ENCODE results near the gene ACOT7. TPM values are rescaled to one million over a fixed set of nuclear protein-coding genes. Genes with fewer than 3 reads are reported as not detected.

Gene ACOT7
- total RNA-seq, 1 donor from 2014 or later = 35.1 TPM

DNA sequence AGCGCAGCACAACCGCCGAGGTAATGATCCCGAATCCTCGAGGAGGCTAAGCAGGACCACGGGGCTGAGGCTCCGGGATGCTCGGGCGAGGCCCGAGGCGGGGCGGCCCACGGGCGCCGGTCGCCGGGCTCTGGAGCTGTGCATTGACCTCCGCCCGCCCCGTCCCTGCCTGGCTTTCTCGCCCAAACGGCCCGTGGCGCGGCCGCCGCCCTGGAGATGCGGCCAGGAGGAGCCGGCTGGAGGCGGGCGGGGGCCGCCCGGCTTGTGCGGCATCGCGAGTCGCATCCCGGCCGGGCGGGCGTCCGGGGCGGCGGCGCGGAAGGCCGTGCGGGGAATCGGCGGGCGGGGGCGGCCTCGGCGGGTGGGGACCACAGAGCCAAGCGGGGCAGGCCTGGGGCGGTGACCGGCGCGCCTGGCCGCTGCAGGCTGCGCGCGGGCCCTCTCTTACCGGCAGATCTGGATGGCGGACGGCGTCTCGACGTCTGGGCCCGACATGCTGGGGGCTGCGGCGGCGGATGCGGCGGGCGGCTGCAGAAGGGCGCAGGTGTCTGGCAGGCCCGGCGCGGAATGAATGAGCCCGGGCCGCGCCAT is 663 bp downstream of the ACOT7 start:
- no peak for TF ChIP-seq CTCF (IDR thresholded peaks at IDR 0.05; ENCODE audit: unreplicated experiment)
- H3K27me3 Mint-ChIP-seq (ENCODE audit: unreplicated experiment) = peaks cover 6% of the 10 kb centered on the region
- DNase-seq (ENCODE audit: low spot score) = peak; percentile 37
- H3K36me3 Mint-ChIP-seq (ENCODE audit: low read depth, unreplicated experiment) = no peaks in the 10 kb centered on the region
- H3K4me3 Mint-ChIP-seq (ENCODE audit: unreplicated experiment) = peak overlapping the region; percentile 85
- no peaks in the 10 kb centered on the region for H3K9me3 Mint-ChIP-seq (ENCODE audit: unreplicated experiment)
- H3K4me1 Mint-ChIP-seq (ENCODE audit: unreplicated experiment) = peaks cover 12% of the 10 kb centered on the region
- H3K27ac Mint-ChIP-seq (ENCODE audit: unreplicated experiment) = no peak overlapping the region

GRCh38 chr1:6391951-6392808 is 1.4 kb downstream of the ACOT7 start:
- Mint-ChIP-seq H3K4me3 (ENCODE audit: unreplicated experiment) (peak overlapping the region; percentile 85), H3K4me1 (ENCODE audit: unreplicated experiment) (peaks cover 12% of the 10 kb centered on the region), H3K27me3 (ENCODE audit: unreplicated experiment) (peaks cover 6% of the 10 kb centered on the region), H3K9me3 (ENCODE audit: unreplicated experiment) (no peaks in the 10 kb centered on the region), H3K27ac (ENCODE audit: unreplicated experiment) (no peak overlapping the region), H3K36me3 (ENCODE audit: low read depth, unreplicated experiment) (no peaks in the 10 kb centered on the region)
- no peak for DNase-seq (ENCODE audit: low spot score)
- TF ChIP-seq CTCF (IDR thresholded peaks at IDR 0.05; ENCODE audit: unreplicated experiment) = no peak

DNA sequence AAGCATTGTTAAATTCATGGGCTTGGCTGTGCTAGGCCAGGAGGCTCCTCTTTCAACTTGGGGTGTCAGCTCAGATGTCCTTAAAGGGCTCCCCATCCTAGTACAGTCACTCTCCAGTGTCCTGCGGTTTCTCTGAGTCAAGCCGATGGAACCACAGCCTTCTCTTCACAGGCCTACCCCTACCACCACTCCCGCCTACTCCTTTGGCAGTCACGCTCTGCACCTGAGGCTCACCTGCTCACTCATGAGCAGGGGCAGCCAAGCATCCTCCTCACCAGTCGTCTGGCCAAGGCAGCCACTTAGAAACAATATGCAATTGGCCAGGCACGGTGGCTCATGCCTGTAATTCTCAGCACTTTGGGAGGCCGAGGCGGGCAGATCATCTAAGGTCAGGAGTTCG is 3.6 kb downstream of the ACOT7 start:
- Mint-ChIP-seq H3K4me1 (ENCODE audit: unreplicated experiment) (peaks cover 26% of the 10 kb centered on the region), H3K27ac (ENCODE audit: unreplicated experiment) (no peak overlapping the region)

GRCh38 chr1:6386371-6386949 is 7.1 kb downstream of the ACOT7 start:
- Mint-ChIP-seq H3K27me3 (ENCODE audit: unreplicated experiment) (peaks cover 6% of the 10 kb centered on the region), H3K36me3 (ENCODE audit: low read depth, unreplicated experiment) (no peaks in the 10 kb centered on the region), H3K27ac (ENCODE audit: unreplicated experiment) (peak overlapping the region; percentile 78), H3K9me3 (ENCODE audit: unreplicated experiment) (no peaks in the 10 kb centered on the region), H3K4me3 (ENCODE audit: unreplicated experiment) (no peak overlapping the region), H3K4me1 (ENCODE audit: unreplicated experiment) (peaks cover 16% of the 10 kb centered on the region)
- no peak for DNase-seq (ENCODE audit: low spot score)
- no peak for TF ChIP-seq CTCF (IDR thresholded peaks at IDR 0.05; ENCODE audit: unreplicated experiment)

More for the DNA sequence above, 3.6 kb downstream of the ACOT7 start:
- Mint-ChIP-seq H3K27me3 (ENCODE audit: unreplicated experiment) (peaks cover 13% of the 10 kb centered on the region), H3K9me3 (ENCODE audit: unreplicated experiment) (no peaks in the 10 kb centered on the region), H3K4me3 (ENCODE audit: unreplicated experiment) (no peak overlapping the region), H3K36me3 (ENCODE audit: low read depth, unreplicated experiment) (no peaks in the 10 kb centered on the region)
- DNase-seq (ENCODE audit: low spot score) = no peak
- TF ChIP-seq CTCF (IDR thresholded peaks at IDR 0.05; ENCODE audit: unreplicated experiment) = no peak

All from endothelial cell (in vitro differentiated cells).